GM18858 (cell line): Measurements from ENCODE around the gene LILRA5.
"Not testable (repeated sequence)": the region's sequence is repeated elsewhere in the genome, so short reads cannot be mapped to it uniquely, and the experiment has no call there.

Experiments used
- ATAC-seq: cut with Tn5 transposase; IDR thresholded peaks from one replicate; pipeline ENCODE4 v1.9.1; 2021; ENCODE audit not compliant: unreplicated experiment

LILRA5 gene

GRCh38 chr19:54307389-54308020 is 5.5 kb downstream of the LILRA5 start:
- no peak for ATAC-seq

DNA sequence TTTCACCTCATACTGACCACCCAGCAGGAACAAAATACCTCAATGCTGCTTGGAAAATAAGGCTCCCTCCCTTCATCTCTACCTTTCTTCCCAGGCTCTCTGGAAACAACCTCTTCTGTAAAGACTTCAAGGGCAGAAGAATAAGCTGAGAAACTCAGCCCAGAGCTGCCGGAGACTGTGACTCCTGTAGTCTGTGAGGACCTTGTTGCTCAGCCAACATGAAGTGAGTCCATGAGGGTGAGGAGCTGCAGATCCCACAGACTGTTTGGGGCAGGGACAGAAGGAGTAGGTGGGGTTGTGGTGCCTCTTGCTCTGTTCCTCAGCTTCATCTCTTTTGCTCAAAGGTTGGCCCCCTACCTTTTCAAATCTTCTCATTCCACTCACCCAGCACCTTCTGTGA is 7.8 kb downstream of the LILRA5 start:
- ATAC-seq: no peak

GRCh38 chr19:54302257-54302656 is 10.7 kb downstream of the LILRA5 start:
- no peak for ATAC-seq

GRCh38 chr19:54299515-54299914 is 13.5 kb downstream of the LILRA5 start:
- ATAC-seq: no peak

GRCh38 chr19:54299126-54299498 is 13.9 kb downstream of the LILRA5 start:
- ATAC-seq: no peak

DNA sequence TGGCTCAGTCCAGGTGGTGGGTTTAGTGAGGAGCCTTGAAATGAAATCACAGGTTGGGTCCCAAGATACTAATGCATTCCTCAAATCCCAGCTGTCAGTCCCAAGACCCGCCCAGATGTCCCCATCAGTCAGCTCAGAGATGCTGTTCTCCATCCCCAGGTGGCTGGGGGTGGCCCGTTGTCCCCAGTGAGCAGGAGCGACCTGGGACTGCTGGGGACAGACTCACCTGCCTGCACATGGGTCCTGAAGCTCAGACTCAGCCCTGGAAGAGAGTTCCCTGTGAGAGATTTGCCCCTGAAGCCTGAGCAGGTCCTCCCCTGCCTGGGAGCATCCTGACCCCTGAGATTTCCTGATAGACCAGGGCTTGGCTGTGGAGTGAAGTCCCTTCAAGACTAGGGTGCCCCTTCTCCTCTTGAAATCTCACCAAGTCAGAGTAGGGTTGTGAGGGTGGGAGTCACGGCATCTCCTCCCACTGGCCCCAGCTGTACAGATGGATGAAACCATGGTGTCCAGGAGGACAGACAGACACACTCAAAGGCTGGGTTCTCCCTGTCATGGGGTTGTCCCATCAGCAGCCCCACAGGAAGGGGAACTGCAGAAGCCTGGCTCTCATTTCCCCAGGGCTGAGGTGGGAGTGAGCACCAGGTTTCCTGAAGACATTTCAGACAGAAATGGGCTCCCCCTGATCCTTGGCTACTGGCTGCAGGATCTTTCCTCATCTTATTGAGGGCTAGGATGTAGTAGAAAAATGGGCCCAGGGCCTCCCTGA is 14.4 kb downstream of the LILRA5 start:
- ATAC-seq: no peak

DNA sequence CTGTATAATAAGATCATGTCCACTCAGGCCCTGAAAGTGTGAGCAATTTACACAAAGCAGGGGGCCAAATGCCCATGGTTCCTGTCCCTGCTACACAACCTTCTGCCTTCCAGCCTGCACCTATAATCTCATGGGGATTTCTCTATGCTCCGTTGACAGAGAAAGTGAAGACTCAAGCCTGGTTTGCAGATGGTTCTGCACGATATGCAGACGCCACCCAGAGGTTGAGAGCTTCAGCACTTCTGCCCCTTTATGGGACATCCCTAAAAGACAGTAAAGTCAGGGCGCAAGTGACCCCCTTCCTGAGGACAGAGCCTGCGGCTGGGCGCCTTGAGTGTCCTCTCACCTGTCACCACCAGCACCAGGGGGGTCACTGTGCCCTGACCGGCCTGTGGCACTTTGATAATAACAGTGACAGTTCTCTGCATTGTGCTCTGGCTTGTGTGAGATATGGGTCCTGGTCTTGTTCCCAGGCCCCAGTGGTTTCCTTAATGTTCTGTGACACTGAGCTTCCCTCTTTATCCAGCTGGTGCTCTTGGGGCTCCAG is 15.1 kb downstream of the LILRA5 start:
- no peak for ATAC-seq

GRCh38 chr19:54294539-54294938 is 18.4 kb downstream of the LILRA5 start:
- ATAC-seq: no peak

- not testable (repeated sequence) for ATAC-seq
Measured at GRCh38 chr19:54289160-54289559, 23.8 kb downstream of the LILRA5 start.

GRCh38 chr19:54287456-54287855 is 25.5 kb downstream of the LILRA5 start:
- no peak for ATAC-seq

DNA sequence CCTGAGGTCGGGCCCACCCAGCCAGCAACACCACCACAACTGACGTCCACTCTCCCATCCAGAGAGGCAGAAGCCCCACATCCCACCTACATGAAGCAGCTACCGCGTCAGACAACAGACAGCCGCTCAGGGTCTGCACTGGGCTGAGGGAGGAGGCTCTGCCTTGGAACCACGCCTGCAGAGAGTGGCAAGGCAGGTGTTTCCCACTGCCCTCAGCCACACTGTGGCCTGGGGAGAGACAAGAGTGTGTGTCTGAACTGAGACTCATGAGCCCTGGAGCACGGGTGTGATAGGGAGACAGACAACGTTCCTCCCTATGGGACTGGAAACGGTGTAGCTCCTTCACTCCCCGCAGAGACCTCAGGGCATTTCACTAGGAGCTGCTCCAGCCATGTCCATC is 26.7 kb downstream of the LILRA5 start:
- not testable (repeated sequence) for ATAC-seq

GRCh38 chr19:54285427-54286056 is 27.4 kb downstream of the LILRA5 start:
- not testable (repeated sequence) for ATAC-seq

DNA sequence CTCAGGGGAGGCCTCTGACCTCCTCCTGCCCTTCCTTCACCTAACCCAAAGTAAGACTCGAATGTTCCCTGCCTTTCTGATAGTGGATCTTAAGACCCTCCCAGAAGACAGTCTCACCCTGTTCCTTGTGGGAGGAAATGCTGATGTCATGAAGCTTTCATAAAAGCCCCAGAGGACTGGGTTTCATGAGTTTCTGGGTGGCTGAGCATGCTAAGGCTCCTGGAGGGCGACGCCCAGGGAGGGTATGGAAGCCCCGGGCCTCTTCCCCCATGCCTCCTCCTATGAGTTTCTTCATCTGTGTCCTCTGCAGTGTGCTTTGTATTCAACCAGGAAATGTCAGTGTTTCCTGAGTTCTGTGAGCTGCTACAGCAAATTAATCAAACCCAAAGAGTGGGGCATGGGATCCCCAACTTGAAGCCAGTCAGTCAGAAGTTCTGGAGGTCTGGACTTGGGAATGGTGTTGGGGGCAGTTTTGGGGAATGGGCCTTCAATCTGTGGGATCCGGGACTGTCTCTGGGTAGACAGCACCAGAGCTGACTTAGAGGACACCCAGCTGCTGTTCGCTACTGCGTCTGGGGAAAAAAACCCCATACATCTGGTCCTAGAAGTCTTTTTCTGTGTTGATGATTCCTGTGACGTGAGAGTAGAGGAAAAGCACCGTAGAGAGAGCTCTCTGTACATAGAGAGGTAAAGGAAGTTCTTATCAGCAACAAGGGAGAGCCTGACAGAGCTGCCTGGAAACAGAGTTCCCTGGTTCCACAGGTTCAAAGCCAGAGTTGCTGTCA is 30.1 kb downstream of the LILRA5 start:
- ATAC-seq: no peak

GRCh38 chr19:54281729-54282075 is 31.3 kb downstream of the LILRA5 start:
- not testable (repeated sequence) for ATAC-seq

DNA sequence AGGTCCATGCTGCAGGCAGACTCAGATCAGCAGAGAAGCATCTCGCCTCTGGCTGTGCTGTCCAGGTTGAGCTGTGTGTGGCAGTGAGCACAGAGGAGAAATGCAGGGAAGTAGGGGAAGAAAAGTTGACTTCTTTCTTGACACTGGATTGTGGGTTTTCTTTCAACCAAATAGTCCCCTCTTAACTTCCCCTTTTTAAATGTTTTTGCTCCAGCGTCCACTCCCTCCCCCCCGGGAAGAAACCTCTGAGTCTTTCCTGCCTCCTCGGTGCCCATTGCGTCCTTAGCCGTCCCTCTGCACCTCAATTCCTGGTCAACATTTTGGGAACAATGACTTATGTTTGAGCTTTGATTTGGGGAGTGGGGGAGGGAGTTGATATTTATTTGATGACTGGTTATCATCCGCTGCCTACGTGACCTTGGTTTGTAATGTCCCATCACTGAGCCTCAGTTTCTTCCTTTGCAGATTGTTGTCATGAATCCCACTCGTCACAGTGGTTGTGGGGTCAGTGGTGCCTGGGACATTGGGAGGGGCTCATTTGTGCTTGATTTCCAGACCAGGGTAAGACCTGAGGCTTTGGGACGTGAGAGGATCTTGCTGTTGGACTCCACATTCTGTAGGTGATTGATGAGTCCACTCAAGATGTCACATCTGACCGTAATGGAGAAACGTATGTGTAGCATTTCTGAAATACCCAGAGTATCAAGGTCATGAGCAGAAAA is 31.8 kb downstream of the LILRA5 start, which contains the start of gene LILRB2:
Gene LILRB2, minus strand, starts transcription at position 104 of the 722 bp plus-strand sequence. CDS start 614 bp downstream, outside the sequence.
- no peak for ATAC-seq

- ATAC-seq: not testable (repeated sequence)
Measured at GRCh38 chr19:54280441-54280840, 32.5 kb downstream of the LILRA5 start.

- not testable (repeated sequence) for ATAC-seq
Measured at GRCh38 chr19:54280025-54280424, 32.9 kb downstream of the LILRA5 start.

- ATAC-seq: no peak
Measured at GRCh38 chr19:54279406-54279962, 33.5 kb downstream of the LILRA5 start.

GRCh38 chr19:54278571-54279195 is 34.3 kb downstream of the LILRA5 start:
- not testable (repeated sequence) for ATAC-seq

- ATAC-seq: not testable (repeated sequence)
Measured at GRCh38 chr19:54278056-54278455, 34.9 kb downstream of the LILRA5 start.
